HepG2 (cell line): ENCODE measurements around the gene CTSA. TPM values are rescaled to one million over a fixed set of nuclear protein-coding genes. Genes with fewer than 3 reads are reported as not detected.
A peak's percentile ranks its signal among the peaks of the same experiment; 100 is the strongest.

ENCODE experiments used
- BHLHE40 ChIP-seq: IDR thresholded peaks from 2 replicates; pipeline ENCODE4 v1.6.1; 2011; ENCODE audit warnings: low read length, improper control_type of control experiment
- FOXJ3 ChIP-seq: sonication (generic); formaldehyde crosslinking; IDR thresholded peaks from 2 replicates; pipeline ENCODE4 v1.4.0; 2020; ENCODE audit warnings: missing genetic modification reagents, mild to moderate bottlenecking, borderline replicate concordance
- IRF2 ChIP-seq: IDR thresholded peaks from 2 replicates; pipeline ENCODE4 v1.6.1; 2018; ENCODE audit warnings: missing genetic modification reagents, missing compliant biosample characterization
- ISL2 ChIP-seq: sonication (generic); formaldehyde crosslinking; IDR thresholded peaks from 2 replicates; pipeline ENCODE4 v1.5.0; 2020; ENCODE audit warnings: missing genetic modification reagents
- MTF2 ChIP-seq: sonication (generic); formaldehyde crosslinking; IDR thresholded peaks from 2 replicates; pipeline ENCODE4 v1.5.0; 2020; ENCODE audit warnings: missing genetic modification reagents, borderline replicate concordance
- NAIF1 ChIP-seq: sonication (generic); formaldehyde crosslinking; IDR thresholded peaks from 2 replicates; pipeline ENCODE4 v1.5.0; 2020; ENCODE audit warnings: mild to moderate bottlenecking, missing genetic modification reagents, borderline replicate concordance
- PHB2 ChIP-seq: fragments of 450-650 bp; IDR thresholded peaks from 2 replicates; pipeline ENCODE4 v1.6.1; 2018; ENCODE audit not compliant: partially characterized antibody
- PLRG1 ChIP-seq: fragments of 450-650 bp; conservative IDR thresholded peaks from 2 replicates; pipeline ENCODE4 v1.6.1; 2016
- SALL2 ChIP-seq: sonication (generic); formaldehyde crosslinking; IDR thresholded peaks from 2 replicates; pipeline ENCODE4 v1.8.1; 2023; ENCODE audit warnings: mild to moderate bottlenecking, missing genetic modification reagents, inconsistent platforms
- SMAD9 ChIP-seq: sonication (generic); formaldehyde crosslinking; IDR thresholded peaks from 2 replicates; pipeline ENCODE4 v1.5.1; 2020; ENCODE audit warnings: mild to moderate bottlenecking, missing genetic modification reagents
- TRIM24 ChIP-seq: sonication (generic); formaldehyde crosslinking; IDR thresholded peaks from 2 replicates; pipeline ENCODE4 v1.8.0; 2022; ENCODE audit warnings: mild to moderate bottlenecking, missing genetic modification reagents
- ZNF572 ChIP-seq: sonication (generic); formaldehyde crosslinking; IDR thresholded peaks from 2 replicates; pipeline ENCODE4 v1.5.1; 2020; ENCODE audit warnings: mild to moderate bottlenecking, missing genetic modification reagents
- polyA plus RNA-seq, 8 experiments: library from polyadenylated mRNA; depleted of rRNA in 3 of 8; stranded (reverse) in 7 of 8; unstranded in 1 of 8; fragments of >200 nt; fragmentation: Illumina TruSeq in 4 of 8; extraction: Trizol in 4 of 8; gene quantifications; 2 replicates each; pipeline versions ENCODE4 v1.2.1 to v1.2.3, GENCODE V29; 2011 to 2016; ENCODE audit warnings: low read depth in 4 of 8, missing spikeins in 1 of 8, mixed read lengths in 1 of 8; ENCODE audit not compliant: insufficient read depth in 1 of 8
- total RNA-seq, 5 experiments: library from RNA; depleted of rRNA; stranded (reverse); fragments of >200 nt; fragmentation: Illumina TruSeq; extraction: Trizol; gene quantifications; 2 replicates each; pipeline ENCODE4 v1.2.3, GENCODE V29; 2016; ENCODE audit warnings: low read depth in 1 of 5
- TF ChIP-seq, protein P1 (sequence below): sonication (generic); formaldehyde crosslinking; IDR thresholded peaks from 2 replicates; pipeline ENCODE4 v1.8.0; 2022; ENCODE audit warnings: missing genetic modification reagents, mild to moderate bottlenecking, borderline replicate concordance
- TF ChIP-seq, protein P2 (sequence below): IDR thresholded peaks from 2 replicates; pipeline ENCODE4 v1.6.1; 2016; ENCODE audit warnings: low read depth, control low read depth
- TF ChIP-seq, protein P3 (sequence below): sonication (generic); formaldehyde crosslinking; IDR thresholded peaks from 2 replicates; pipeline ENCODE4 v1.4.0; 2020; ENCODE audit warnings: mild to moderate bottlenecking, missing genetic modification reagents
- TF ChIP-seq, protein P4 (sequence below): sonication (generic); formaldehyde crosslinking; IDR thresholded peaks from 2 replicates; pipeline ENCODE4 v1.5.0; 2020; ENCODE audit warnings: mild to moderate bottlenecking, missing genetic modification reagents
- TF ChIP-seq, protein P5 (sequence below): sonication (generic); formaldehyde crosslinking; IDR thresholded peaks from 2 replicates; pipeline ENCODE4 v1.4.0; 2020; ENCODE audit warnings: missing genetic modification reagents
- TF ChIP-seq, protein P6 (sequence below): IDR thresholded peaks from 2 replicates; pipeline ENCODE4 v1.6.1; 2016; ENCODE audit warnings: mild to moderate bottlenecking
- TF ChIP-seq, protein P7 (sequence below): sonication (generic); formaldehyde crosslinking; IDR thresholded peaks from 2 replicates; pipeline ENCODE4 v1.8.0; 2022; ENCODE audit warnings: mild to moderate bottlenecking, missing genetic modification reagents, moderate library complexity

CTSA gene
- total and polyA plus RNA-seq, 2 of the 13 experiments (the other 11 are each of a cell fraction or from before 2014, with no cell fraction given), result 202 to 231 TPM

DNA sequence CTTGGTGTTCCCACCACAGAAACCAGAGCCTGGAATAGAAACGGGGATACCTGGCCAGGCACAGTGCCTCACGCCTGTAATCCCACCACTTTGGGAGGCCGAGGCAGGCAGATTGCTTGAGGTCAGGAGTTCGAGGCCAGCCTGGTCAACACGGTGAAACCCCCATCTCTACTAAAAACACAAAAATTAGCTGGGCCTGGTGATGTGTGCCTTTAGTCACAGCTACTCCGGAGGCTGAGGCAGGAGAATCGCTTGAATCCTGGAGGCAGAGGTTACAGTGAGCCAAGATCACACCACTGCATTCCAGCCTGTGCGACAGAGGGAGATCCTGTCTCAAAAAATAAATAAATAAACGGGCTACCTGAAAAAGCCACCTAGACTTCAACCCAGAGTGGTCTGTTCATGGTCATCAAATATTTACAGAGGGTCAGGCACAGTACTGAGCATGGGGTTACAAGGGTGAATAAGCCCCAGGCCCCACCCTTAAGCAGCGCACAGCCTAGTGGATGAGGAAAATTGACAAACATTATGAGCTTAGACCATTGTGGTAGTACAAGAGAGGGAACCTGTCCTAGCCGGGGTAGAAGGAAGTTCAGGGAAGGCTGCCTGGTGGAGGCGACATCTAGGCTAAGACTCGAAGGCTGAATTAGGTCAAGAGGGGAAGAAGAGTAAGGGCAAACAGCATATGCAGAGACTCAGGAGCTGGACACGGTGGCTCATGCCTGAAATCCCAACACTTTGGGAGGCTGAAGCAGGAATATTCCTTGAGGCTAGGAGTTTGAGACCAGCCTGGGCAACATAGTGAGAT is 36.1 kb downstream of the CTSA start (continued):
- TF ChIP-seq, protein P1, sequence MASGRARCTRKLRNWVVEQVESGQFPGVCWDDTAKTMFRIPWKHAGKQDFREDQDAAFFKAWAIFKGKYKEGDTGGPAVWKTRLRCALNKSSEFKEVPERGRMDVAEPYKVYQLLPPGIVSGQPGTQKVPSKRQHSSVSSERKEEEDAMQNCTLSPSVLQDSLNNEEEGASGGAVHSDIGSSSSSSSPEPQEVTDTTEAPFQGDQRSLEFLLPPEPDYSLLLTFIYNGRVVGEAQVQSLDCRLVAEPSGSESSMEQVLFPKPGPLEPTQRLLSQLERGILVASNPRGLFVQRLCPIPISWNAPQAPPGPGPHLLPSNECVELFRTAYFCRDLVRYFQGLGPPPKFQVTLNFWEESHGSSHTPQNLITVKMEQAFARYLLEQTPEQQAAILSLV (CRISPR knock-in tag), result peak; percentile 79
- TF ChIP-seq NAIF1 (CRISPR knock-in tag) (peak; percentile 88; the same call in 1 of the 2 replicates), ISL2 (CRISPR knock-in tag) (peak; percentile 82; the same call in 1 of the 2 replicates), BHLHE40 (peak; percentile 32; the same call in 1 of the 2 replicates), SALL2 (no peak), PLRG1 (no peak), PHB2 (no peak), FOXJ3 (CRISPR knock-in tag) (peak; percentile 87; the same call in 1 of the 2 replicates), SMAD9 (CRISPR knock-in tag) (peak; percentile 35; the same call in 1 of the 2 replicates), TRIM24 (CRISPR knock-in tag) (no peak), MTF2 (CRISPR knock-in tag) (no peak), IRF2 (CRISPR knock-in tag) (peak; percentile 90; the same call in 1 of the 2 replicates), ZNF572 (CRISPR knock-in tag) (0 out of 2 replicates have a peak, but pooled peaks have one; percentile 1)
- TF ChIP-seq, protein P2, sequence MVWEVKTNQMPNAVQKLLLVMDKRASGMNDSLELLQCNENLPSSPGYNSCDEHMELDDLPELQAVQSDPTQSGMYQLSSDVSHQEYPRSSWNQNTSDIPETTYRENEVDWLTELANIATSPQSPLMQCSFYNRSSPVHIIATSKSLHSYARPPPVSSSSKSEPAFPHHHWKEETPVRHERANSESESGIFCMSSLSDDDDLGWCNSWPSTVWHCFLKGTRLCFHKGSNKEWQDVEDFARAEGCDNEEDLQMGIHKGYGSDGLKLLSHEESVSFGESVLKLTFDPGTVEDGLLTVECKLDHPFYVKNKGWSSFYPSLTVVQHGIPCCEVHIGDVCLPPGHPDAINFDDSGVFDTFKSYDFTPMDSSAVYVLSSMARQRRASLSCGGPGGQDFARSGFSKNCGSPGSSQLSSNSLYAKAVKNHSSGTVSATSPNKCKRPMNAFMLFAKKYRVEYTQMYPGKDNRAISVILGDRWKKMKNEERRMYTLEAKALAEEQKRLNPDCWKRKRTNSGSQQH (CRISPR knock-in tag), result no peak
- TF ChIP-seq, protein P3, sequence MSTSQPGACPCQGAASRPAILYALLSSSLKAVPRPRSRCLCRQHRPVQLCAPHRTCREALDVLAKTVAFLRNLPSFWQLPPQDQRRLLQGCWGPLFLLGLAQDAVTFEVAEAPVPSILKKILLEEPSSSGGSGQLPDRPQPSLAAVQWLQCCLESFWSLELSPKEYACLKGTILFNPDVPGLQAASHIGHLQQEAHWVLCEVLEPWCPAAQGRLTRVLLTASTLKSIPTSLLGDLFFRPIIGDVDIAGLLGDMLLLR (CRISPR knock-in tag), result 0 out of 2 replicates have a peak, but pooled peaks have one; percentile 47
- TF ChIP-seq, protein P4, sequence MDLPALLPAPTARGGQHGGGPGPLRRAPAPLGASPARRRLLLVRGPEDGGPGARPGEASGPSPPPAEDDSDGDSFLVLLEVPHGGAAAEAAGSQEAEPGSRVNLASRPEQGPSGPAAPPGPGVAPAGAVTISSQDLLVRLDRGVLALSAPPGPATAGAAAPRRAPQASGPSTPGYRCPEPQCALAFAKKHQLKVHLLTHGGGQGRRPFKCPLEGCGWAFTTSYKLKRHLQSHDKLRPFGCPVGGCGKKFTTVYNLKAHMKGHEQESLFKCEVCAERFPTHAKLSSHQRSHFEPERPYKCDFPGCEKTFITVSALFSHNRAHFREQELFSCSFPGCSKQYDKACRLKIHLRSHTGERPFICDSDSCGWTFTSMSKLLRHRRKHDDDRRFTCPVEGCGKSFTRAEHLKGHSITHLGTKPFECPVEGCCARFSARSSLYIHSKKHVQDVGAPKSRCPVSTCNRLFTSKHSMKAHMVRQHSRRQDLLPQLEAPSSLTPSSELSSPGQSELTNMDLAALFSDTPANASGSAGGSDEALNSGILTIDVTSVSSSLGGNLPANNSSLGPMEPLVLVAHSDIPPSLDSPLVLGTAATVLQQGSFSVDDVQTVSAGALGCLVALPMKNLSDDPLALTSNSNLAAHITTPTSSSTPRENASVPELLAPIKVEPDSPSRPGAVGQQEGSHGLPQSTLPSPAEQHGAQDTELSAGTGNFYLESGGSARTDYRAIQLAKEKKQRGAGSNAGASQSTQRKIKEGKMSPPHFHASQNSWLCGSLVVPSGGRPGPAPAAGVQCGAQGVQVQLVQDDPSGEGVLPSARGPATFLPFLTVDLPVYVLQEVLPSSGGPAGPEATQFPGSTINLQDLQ, result peak; percentile 86
- TF ChIP-seq, protein P5, sequence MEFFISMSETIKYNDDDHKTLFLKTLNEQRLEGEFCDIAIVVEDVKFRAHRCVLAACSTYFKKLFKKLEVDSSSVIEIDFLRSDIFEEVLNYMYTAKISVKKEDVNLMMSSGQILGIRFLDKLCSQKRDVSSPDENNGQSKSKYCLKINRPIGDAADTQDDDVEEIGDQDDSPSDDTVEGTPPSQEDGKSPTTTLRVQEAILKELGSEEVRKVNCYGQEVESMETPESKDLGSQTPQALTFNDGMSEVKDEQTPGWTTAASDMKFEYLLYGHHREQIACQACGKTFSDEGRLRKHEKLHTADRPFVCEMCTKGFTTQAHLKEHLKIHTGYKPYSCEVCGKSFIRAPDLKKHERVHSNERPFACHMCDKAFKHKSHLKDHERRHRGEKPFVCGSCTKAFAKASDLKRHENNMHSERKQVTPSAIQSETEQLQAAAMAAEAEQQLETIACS, result peak; percentile 42; the same call in 1 of the 2 replicates
- TF ChIP-seq, protein P6, sequence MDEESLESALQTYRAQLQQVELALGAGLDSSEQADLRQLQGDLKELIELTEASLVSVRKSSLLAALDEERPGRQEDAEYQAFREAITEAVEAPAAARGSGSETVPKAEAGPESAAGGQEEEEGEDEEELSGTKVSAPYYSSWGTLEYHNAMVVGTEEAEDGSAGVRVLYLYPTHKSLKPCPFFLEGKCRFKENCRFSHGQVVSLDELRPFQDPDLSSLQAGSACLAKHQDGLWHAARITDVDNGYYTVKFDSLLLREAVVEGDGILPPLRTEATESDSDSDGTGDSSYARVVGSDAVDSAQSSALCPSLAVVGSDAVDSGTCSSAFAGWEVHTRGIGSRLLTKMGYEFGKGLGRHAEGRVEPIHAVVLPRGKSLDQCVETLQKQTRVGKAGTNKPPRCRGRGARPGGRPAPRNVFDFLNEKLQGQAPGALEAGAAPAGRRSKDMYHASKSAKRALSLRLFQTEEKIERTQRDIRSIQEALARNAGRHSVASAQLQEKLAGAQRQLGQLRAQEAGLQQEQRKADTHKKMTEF (CRISPR knock-in tag), result peak; percentile 97
- TF ChIP-seq, protein P7, sequence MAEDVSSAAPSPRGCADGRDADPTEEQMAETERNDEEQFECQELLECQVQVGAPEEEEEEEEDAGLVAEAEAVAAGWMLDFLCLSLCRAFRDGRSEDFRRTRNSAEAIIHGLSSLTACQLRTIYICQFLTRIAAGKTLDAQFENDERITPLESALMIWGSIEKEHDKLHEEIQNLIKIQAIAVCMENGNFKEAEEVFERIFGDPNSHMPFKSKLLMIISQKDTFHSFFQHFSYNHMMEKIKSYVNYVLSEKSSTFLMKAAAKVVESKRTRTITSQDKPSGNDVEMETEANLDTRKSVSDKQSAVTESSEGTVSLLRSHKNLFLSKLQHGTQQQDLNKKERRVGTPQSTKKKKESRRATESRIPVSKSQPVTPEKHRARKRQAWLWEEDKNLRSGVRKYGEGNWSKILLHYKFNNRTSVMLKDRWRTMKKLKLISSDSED (CRISPR knock-in tag), result no peak
